B cell (primary cell): ENCODE results near the gene CFC1. TPM values are rescaled to one million over a fixed set of nuclear protein-coding genes. Genes with fewer than 3 reads are reported as not detected.

Experiments
- polyA plus RNA-seq: library from polyadenylated mRNA; depleted of rRNA; stranded (reverse); fragments of >200 nt; gene quantifications from 2 replicates; pipeline ENCODE4 v1.2.3, GENCODE V29; 2012
- small RNA-seq: library from RNA; depleted of rRNA; stranded (forward); fragments of <200 nt; gene quantifications from one replicate; pipeline ENCODE3, GENCODE V24; 2012; ENCODE audit warnings: low replicate concordance, low read depth; ENCODE audit not compliant: insufficient read length
- total RNA-seq, 2 donors: library from RNA; stranded (reverse); fragments of 120-200 nt in 1 of 2; gene quantifications; 1 replicate in 1 of 2; 2 replicates in 1 of 2; pipeline versions ENCODE4 v1.2.3 to v1.2.4, GENCODE V29; 2013 to 2022

CFC1 gene
- total and polyA plus RNA-seq, 2 donors (not counting 1 experiment from before 2014, with no cell fraction given): not detected

Small RNA genes within 50 kb of the gene (small RNA-seq; reads per million reads assigned to genes)
- not detected for gene RF00017
- gene RNU6-848P: not detected

Other genes starting within 250 kb of the CFC1 start
- 101 and 102 TPM in 2 replicates for gene PTPN18, start 243.5 kb downstream of the CFC1 start, total RNA-seq
- 44.9 and 91.0 TPM in 2 replicates for gene PTPN18, start 243.5 kb downstream of the CFC1 start, polyA plus RNA-seq
- gene POTEI, start 90.2 kb downstream of the CFC1 start, total RNA-seq: not detected in 2 replicates
- gene POTEI, start 90.2 kb downstream of the CFC1 start, polyA plus RNA-seq: not detected in 2 replicates
- gene CFC1B, start 78.4 kb downstream of the CFC1 start, total RNA-seq: not detected in 2 replicates
- not detected in 2 replicates for gene CFC1B, start 78.4 kb downstream of the CFC1 start, polyA plus RNA-seq
- not detected in 2 replicates for gene POTEJ, start 11.9 kb upstream of the CFC1 start, total RNA-seq
- gene POTEJ, start 11.9 kb upstream of the CFC1 start, polyA plus RNA-seq: not detected in 2 replicates
- gene GPR148, start 129.5 kb upstream of the CFC1 start, total RNA-seq: not detected in 2 replicates
- gene GPR148, start 129.5 kb upstream of the CFC1 start, polyA plus RNA-seq: not detected in 2 replicates
- gene AMER3, start 156.0 kb upstream of the CFC1 start, total RNA-seq: not detected in 2 replicates
- not detected in 2 replicates for gene AMER3, start 156.0 kb upstream of the CFC1 start, polyA plus RNA-seq
- gene ARHGEF4, start 237.3 kb upstream of the CFC1 start, total RNA-seq: 1.7 and 2.1 TPM in 2 replicates
- not detected in 2 replicates for gene ARHGEF4, start 237.3 kb upstream of the CFC1 start, polyA plus RNA-seq